CD14-positive monocyte (primary cell): ENCODE results near the gene HS3ST4. TPM values are rescaled to one million over a fixed set of nuclear protein-coding genes. Genes with fewer than 3 reads are reported as not detected.

Experiments used
- DNase-seq, 3 donors: peaks; one replicate each; pipeline ENCODE4 v3.0.0-alpha.2; 2011 to 2022
- H2AFZ ChIP-seq: 2 replicates; pipeline ENCODE4 v1.6.0; 2012; ENCODE audit warnings: mild to moderate bottlenecking, low read depth, low read length, inconsistent platforms; ENCODE audit not compliant: insufficient read depth, poor library complexity, severe bottlenecking
- H3K27ac ChIP-seq, 2 donors: 1 replicate in 1 of 2; 2 replicates in 1 of 2; pipeline ENCODE4 v1.5.1; 2012 to 2013; ENCODE audit warnings: low read length in 2 of 2, control low read depth in 1 of 2, inconsistent platforms in 1 of 2, low read depth in 1 of 2, mild to moderate bottlenecking in 1 of 2
- H3K27me3 ChIP-seq, 2 donors: one replicate each; pipeline versions ENCODE4 v1.6.0 to v1.6.1; 2011 to 2013; ENCODE audit warnings: low read length in 2 of 2; ENCODE audit not compliant: control insufficient read depth in 2 of 2, insufficient read depth in 2 of 2
- H3K36me3 ChIP-seq, 2 donors: replicated peaks in 1 of 2; 1 replicate in 1 of 2; 2 replicates in 1 of 2; pipeline versions ENCODE4 v1.5.1 to v1.6.1; 2012 to 2013; ENCODE audit warnings: low read length in 2 of 2, control low read depth in 1 of 2, inconsistent platforms in 1 of 2, mild to moderate bottlenecking in 1 of 2; ENCODE audit not compliant: insufficient read depth in 2 of 2, control insufficient read depth in 1 of 2
- H3K4me1 ChIP-seq, 2 donors: 1 replicate in 1 of 2; 2 replicates in 1 of 2; pipeline versions ENCODE4 v1.5.1 to v1.6.1; 2012 to 2013; ENCODE audit warnings: low read length in 2 of 2, control low read depth in 1 of 2, inconsistent platforms in 1 of 2, mild to moderate bottlenecking in 1 of 2, moderate library complexity in 1 of 2; ENCODE audit not compliant: insufficient read depth in 2 of 2, control insufficient read depth in 1 of 2
- H3K4me2 ChIP-seq: replicated peaks from 2 replicates; pipeline ENCODE3; 2012; ENCODE audit warnings: low read length, moderate library complexity, mild to moderate bottlenecking; ENCODE audit not compliant: poor library complexity, severe bottlenecking; ENCODE audit errors: extremely low read depth
- H3K4me3 ChIP-seq, 3 experiments: fragments of 200-600 bp in 1 of 3; sonication (generic) in 1 of 3; replicated peaks in 1 of 3; 1 replicate in 2 of 3; 2 replicates in 1 of 3; pipeline ENCODE4 v1.5.1; 2011 to 2013; ENCODE audit warnings: low read length in 3 of 3, mild to moderate bottlenecking in 3 of 3, control low read depth in 2 of 3, low read depth in 2 of 3, inconsistent platforms in 1 of 3, moderate library complexity in 1 of 3
- H3K79me2 ChIP-seq: 2 replicates; pipeline ENCODE4 v1.6.0; 2012; ENCODE audit warnings: mild to moderate bottlenecking, control low read depth, inconsistent platforms, low read length, moderate library complexity; ENCODE audit not compliant: insufficient read depth
- H3K9ac ChIP-seq: 2 replicates; pipeline ENCODE4 v1.6.0; 2017; ENCODE audit warnings: low read length, mild to moderate bottlenecking; ENCODE audit not compliant: insufficient read depth, poor library complexity, severe bottlenecking
- H3K9me3 ChIP-seq, 2 donors: replicated peaks in 1 of 2; 1 replicate in 1 of 2; 2 replicates in 1 of 2; pipeline versions ENCODE4 v1.5.1 to v1.6.1; 2012 to 2013; ENCODE audit warnings: low read length in 2 of 2, control low read depth in 1 of 2; ENCODE audit not compliant: control insufficient read depth in 1 of 2, insufficient read depth in 1 of 2
- H4K20me1 ChIP-seq: 2 replicates; pipeline ENCODE4 v1.6.0; 2012; ENCODE audit warnings: mild to moderate bottlenecking, low read length, control low read depth, moderate library complexity; ENCODE audit not compliant: insufficient read depth
- H3K27ac Mint-ChIP-seq, 7 donors: one replicate each; pipeline ENCODE4 v1.8.0; 2020; ENCODE audit warnings: mild to moderate bottlenecking in 7 of 7, mixed read lengths in 7 of 7, moderate library complexity in 6 of 7, inconsistent platforms in 2 of 7
- H3K27me3 Mint-ChIP-seq, 3 donors: one replicate each; pipeline ENCODE4 v1.8.0; 2021 to 2022; ENCODE audit warnings: low read depth in 3 of 3, mild to moderate bottlenecking in 3 of 3, mixed read lengths in 3 of 3, moderate library complexity in 3 of 3, inconsistent platforms in 1 of 3
- H3K36me3 Mint-ChIP-seq, 2 donors: one replicate each; pipeline ENCODE4 v1.8.0; 2020; ENCODE audit warnings: mixed read lengths in 2 of 2, inconsistent platforms in 1 of 2, mild to moderate bottlenecking in 1 of 2
- H3K4me1 Mint-ChIP-seq: one replicate; pipeline ENCODE4 v1.8.0; 2020; ENCODE audit warnings: mild to moderate bottlenecking, mixed read lengths
- H3K4me3 Mint-ChIP-seq, 2 donors: one replicate each; pipeline ENCODE4 v1.8.0; 2020; ENCODE audit warnings: mild to moderate bottlenecking in 2 of 2, mixed read lengths in 2 of 2, moderate library complexity in 1 of 2
- H3K9me3 Mint-ChIP-seq, 7 donors: one replicate each; pipeline ENCODE4 v1.8.0; 2020 to 2022; ENCODE audit warnings: mixed read lengths in 7 of 7, mild to moderate bottlenecking in 6 of 7, moderate library complexity in 6 of 7, inconsistent platforms in 2 of 7
- WGBS: methylation state at CpG from one replicate; pipeline ENCODE4 v1.1.5; 2013; ENCODE audit warnings: missing lambda C conversion rate; ENCODE audit not compliant: insufficient coverage; 5-methylcytosine and 5-hydroxymethylcytosine counted together
- intact Hi-C, 2 donors: fragments of 100-400 bp; cut with micrococcal nuclease; formaldehyde crosslinking; loops; one replicate each; pipeline versions ENCODE4 v1.15.0 to v1.15.1; 2023
- polyA plus RNA-seq, 3 donors: library from polyadenylated mRNA; depleted of rRNA in 1 of 3; unstranded in 2 of 3; stranded (reverse) in 1 of 3; fragments of 300-500 nt in 2 of 3; fragments of >200 nt in 1 of 3; fragmentation: Illumina TruSeq in 2 of 3; gene quantifications; 1 replicate in 2 of 3; 2 replicates in 1 of 3; pipeline ENCODE4 v1.2.3, GENCODE V29; 2012 to 2021
- TF ChIP-seq, protein P1 (sequence below): fragments of 200-600 bp; IDR thresholded peaks from one replicate; pipeline ENCODE4 v1.8.0; 2022; ENCODE audit warnings: antibody characterized with exemption, mild to moderate bottlenecking

The HS3ST4 gene
- polyA plus RNA-seq, 3 donors = not detected

DNA sequence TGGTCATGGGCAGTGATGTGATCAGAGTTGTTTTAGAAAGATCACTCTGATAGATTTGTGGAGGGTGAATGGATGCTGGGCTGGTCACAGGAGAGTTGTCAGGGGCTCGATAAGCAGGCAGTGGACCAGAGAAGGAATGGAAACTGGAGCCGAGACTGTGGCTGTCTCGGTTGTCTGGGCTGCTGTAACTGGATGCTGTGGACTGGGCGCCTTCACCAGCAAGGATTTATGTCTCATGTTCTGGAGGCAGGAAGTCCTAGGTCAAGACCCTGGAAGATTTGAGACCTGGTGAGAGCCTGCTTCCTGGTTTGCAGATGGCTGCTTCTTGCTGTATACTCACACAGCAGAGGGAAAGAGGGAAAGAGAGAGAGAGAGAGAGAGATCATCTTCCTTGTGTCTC lies 203.6 kb downstream of the HS3ST4 start:
- no peak overlapping the region for H3K4me3 ChIP-seq
- DNase-seq = no peak
- Mint-ChIP-seq H3K27me3 (peaks cover 2% of the 10 kb centered on the region in 3 donors), H3K4me3 (no peak overlapping the region), H3K4me1 (no peaks in the 10 kb centered on the region), H3K9me3 (peaks cover 0 to 3% (median 0%) of the 10 kb centered on the region in 7 donors), H3K36me3 (no peaks in the 10 kb centered on the region), H3K27ac (no peak overlapping the region)
- no peak overlapping the region for H3K9ac ChIP-seq
- H3K79me2 ChIP-seq = no peaks in the 10 kb centered on the region
- H3K36me3 ChIP-seq = no peaks in the 10 kb centered on the region
- TF ChIP-seq, protein P1, sequence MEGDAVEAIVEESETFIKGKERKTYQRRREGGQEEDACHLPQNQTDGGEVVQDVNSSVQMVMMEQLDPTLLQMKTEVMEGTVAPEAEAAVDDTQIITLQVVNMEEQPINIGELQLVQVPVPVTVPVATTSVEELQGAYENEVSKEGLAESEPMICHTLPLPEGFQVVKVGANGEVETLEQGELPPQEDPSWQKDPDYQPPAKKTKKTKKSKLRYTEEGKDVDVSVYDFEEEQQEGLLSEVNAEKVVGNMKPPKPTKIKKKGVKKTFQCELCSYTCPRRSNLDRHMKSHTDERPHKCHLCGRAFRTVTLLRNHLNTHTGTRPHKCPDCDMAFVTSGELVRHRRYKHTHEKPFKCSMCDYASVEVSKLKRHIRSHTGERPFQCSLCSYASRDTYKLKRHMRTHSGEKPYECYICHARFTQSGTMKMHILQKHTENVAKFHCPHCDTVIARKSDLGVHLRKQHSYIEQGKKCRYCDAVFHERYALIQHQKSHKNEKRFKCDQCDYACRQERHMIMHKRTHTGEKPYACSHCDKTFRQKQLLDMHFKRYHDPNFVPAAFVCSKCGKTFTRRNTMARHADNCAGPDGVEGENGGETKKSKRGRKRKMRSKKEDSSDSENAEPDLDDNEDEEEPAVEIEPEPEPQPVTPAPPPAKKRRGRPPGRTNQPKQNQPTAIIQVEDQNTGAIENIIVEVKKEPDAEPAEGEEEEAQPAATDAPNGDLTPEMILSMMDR = no peak
- intact Hi-C loops = no loop called here
- H3K9me3 ChIP-seq = no peaks in the 10 kb centered on the region
- WGBS = 7% methylated on average over 4 of the region's 4 CpGs
- no peak overlapping the region for H2AFZ ChIP-seq
- H3K27ac ChIP-seq = no peak overlapping the region
- H3K4me2 ChIP-seq = no peak overlapping the region
- H3K27me3 ChIP-seq = no peaks in the 10 kb centered on the region
- no peaks in the 10 kb centered on the region for H3K4me1 ChIP-seq
- no peaks in the 10 kb centered on the region for H4K20me1 ChIP-seq

DNA sequence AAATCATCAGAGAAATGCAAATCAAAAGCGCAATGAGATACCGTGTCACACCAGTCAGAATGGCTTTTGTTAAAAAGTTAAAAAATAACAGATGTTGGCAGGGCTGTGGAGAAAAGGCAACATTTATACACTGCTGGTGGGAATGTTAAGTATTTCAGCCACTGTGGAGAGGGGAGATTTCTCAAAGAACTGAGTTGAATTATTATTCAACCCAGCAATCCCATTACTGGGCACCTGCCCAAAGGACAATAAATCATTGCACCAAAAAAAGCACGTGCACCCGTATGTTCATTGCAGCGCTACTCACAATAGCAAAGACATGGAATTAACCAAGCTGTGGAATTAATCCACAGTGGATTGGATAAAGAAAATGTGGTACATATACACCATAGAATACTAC lies 204.7 kb downstream of the HS3ST4 start:
- no peaks in the 10 kb centered on the region for H3K36me3 Mint-ChIP-seq
- H3K9me3 Mint-ChIP-seq = peaks cover 0 to 3% (median 0%) of the 10 kb centered on the region in 7 donors
- H3K9ac ChIP-seq = no peak overlapping the region
- peaks cover 0 to 2% (median 2%) of the 10 kb centered on the region in 3 donors for H3K27me3 Mint-ChIP-seq
- H3K4me1 ChIP-seq = no peaks in the 10 kb centered on the region
- WGBS = no CpG with 5 or more reads among the region's 5 CpGs
- no peak overlapping the region for H3K27ac ChIP-seq
- DNase-seq = no peak
- no peaks in the 10 kb centered on the region for H3K4me1 Mint-ChIP-seq
- TF ChIP-seq, protein P1 = no peak
- H3K36me3 ChIP-seq = no peaks in the 10 kb centered on the region
- intact Hi-C loops = no loop called here
- no peak overlapping the region for H2AFZ ChIP-seq
- H4K20me1 ChIP-seq = no peaks in the 10 kb centered on the region
- H3K27ac Mint-ChIP-seq = no peak overlapping the region
- no peaks in the 10 kb centered on the region for H3K27me3 ChIP-seq
- H3K79me2 ChIP-seq = no peaks in the 10 kb centered on the region
- H3K9me3 ChIP-seq = no peaks in the 10 kb centered on the region
- H3K4me3 ChIP-seq = no peak overlapping the region
- no peak overlapping the region for H3K4me2 ChIP-seq
- H3K4me3 Mint-ChIP-seq = no peak overlapping the region
